8988T (cell line): ENCODE data around the gene EXOC1.
"Not testable (repeated sequence)": the region's sequence is repeated elsewhere in the genome, so short reads cannot be mapped to it uniquely, and the experiment has no call there.

Experiments used
- DNase-seq: peaks from one replicate; pipeline ENCODE4 v3.0.0; 2011

EXOC1 gene, protein sequence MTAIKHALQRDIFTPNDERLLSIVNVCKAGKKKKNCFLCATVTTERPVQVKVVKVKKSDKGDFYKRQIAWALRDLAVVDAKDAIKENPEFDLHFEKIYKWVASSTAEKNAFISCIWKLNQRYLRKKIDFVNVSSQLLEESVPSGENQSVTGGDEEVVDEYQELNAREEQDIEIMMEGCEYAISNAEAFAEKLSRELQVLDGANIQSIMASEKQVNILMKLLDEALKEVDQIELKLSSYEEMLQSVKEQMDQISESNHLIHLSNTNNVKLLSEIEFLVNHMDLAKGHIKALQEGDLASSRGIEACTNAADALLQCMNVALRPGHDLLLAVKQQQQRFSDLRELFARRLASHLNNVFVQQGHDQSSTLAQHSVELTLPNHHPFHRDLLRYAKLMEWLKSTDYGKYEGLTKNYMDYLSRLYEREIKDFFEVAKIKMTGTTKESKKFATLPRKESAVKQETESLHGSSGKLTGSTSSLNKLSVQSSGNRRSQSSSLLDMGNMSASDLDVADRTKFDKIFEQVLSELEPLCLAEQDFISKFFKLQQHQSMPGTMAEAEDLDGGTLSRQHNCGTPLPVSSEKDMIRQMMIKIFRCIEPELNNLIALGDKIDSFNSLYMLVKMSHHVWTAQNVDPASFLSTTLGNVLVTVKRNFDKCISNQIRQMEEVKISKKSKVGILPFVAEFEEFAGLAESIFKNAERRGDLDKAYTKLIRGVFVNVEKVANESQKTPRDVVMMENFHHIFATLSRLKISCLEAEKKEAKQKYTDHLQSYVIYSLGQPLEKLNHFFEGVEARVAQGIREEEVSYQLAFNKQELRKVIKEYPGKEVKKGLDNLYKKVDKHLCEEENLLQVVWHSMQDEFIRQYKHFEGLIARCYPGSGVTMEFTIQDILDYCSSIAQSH

DNA sequence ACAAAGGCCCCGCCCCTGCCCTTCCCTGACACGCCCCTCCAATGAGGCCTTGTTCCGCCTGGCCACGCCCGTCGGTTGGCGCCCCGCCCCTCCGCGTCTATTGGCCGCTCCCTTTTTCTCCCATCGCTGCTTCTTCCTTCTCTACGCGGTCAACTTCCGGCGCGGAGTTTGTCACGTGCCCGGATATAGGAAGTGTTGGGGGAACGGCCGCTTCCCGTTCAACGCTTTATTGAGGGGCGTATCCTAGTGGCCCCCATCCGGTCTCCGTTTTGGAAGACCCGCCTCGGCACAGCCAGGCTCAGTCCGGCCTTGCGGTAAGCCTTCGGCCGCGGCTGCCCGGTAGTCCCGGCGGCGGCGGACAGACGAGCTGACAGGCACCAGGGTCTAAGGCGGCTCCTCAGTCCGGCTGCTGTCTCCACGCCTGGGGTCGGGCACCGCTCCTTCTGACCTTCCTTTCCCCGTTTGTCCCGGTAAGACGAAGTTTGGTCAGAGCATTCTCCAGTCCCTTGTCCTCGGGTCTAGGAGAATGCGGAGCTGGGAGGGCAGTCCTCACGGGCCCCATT is at the start of gene EXOC1:
EXOC1 (plus strand) TSS at position 165 of the 563 bp plus-strand sequence. CDS start 4,676 bp downstream, outside the sequence.
- DNase-seq, result peak; percentile 46

DNA sequence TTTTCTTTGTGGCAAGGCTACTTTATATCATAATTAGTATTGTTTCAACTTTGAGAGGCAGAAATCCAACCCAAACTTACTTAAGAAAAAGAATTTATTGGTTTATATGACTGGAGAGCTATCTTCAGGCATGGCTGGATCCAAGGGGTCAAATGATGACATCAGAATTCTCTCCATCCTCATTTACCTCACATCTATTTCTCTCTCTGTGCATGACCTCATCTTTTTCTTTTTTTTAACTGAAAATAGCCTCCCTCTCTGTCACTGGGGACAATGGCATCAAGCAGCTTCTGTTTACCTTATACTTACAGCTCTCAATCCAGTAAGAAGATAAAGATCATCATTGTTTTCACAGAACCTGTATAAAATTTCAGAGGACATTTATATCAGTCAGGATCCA is 45.9 kb upstream of the EXOC1 start:
- DNase-seq, result no peak

DNA sequence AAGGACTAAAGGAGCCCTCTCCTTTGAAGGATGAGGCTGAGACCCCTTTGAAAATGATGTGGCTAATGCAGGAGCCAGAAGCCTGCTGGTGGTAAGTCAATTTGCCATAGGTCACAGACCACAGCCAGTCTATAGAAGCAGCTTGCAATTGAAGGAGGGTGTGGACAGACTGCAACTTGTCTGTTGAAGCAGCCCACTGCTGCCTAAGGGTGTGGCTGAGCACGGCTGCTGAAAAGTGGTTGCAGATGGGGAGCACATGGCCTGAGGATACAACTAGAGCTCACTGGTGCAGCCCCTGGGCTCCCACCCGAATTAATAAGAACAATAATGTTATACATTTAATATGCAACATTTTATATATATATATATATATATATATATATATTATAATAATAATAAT is 45.3 kb upstream of the EXOC1 start:
- no peak for DNase-seq

GRCh38 chr4:55808632-55809031 is 44.8 kb upstream of the EXOC1 start:
- DNase-seq, result no peak

GRCh38 chr4:55817691-55818090 is 35.8 kb upstream of the EXOC1 start:
- no peak for DNase-seq

- no peak for DNase-seq
Measured at GRCh38 chr4:55819634-55820033, 33.8 kb upstream of the EXOC1 start, which contains the start of gene EXOC1L. Gene EXOC1L, plus strand, starts transcription at chr4:55819790. Its CDS starts 237 bp downstream, at chr4:55820027.

GRCh38 chr4:55820279-55820678 is 33.2 kb upstream of the EXOC1 start:
- DNase-seq, result no peak

- DNase-seq, result no peak
Measured at GRCh38 chr4:55822329-55822728, 31.1 kb upstream of the EXOC1 start.

DNA sequence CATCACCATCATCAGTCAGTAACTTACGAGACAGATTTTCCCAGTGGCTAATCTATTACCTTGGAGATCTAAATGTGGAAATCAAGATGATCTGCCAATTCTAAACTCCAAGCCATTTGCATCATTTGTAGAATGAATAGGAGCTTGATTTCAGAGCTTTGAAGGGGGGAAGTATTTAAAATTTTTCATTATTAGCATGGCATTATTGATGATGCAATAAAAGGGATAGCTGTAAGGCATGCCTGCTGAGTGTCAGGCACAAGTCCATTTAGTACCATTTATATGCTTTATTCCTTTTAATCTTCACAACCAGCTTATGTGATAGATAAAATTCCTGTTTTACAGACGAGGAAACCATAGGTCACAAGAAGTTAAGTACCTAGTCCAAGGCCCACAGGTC is 28.6 kb upstream of the EXOC1 start:
- DNase-seq, result no peak

DNA sequence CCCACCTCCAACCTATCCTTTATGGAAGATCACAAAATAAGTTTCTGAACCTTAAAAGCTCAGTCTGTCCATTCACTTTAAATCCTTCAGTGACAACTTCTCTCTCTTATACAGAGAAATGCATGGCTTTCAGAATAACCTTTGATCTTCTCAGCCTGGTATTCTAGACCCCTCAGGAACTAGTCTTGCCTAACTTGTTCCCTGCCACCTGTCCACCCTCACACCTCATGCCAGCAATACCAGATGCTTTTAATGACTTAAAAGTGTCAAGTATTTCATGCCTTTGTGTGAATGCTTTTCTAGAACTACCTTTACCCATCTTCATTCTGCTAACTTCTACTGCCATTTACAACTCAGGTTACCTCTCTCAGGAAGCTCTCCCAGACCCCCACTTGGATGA is 26.5 kb upstream of the EXOC1 start:
- no peak for DNase-seq

- no peak for DNase-seq
Measured at GRCh38 chr4:55827582-55827981, 25.9 kb upstream of the EXOC1 start.

DNA sequence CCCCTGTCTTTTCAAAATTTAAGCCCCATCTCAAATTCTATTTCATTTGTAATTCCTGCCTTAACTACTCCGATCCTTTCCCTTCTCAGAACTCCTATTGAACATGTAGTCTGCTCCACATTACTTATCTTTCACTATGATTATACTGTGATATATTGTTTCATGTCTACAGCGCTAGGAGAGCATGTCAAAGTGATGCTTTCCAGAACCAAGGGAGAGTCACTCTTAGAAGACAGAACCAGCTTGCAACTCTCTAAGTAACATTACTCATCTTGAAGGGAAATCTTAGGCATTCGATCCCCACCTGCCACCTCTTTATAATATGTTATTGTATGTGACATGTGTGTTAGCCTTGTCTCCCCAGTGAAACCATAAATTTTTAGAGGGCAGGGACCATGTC is 23.4 kb upstream of the EXOC1 start:
- no peak for DNase-seq

GRCh38 chr4:55830716-55831115 is 22.7 kb upstream of the EXOC1 start:
- DNase-seq, result no peak

DNA sequence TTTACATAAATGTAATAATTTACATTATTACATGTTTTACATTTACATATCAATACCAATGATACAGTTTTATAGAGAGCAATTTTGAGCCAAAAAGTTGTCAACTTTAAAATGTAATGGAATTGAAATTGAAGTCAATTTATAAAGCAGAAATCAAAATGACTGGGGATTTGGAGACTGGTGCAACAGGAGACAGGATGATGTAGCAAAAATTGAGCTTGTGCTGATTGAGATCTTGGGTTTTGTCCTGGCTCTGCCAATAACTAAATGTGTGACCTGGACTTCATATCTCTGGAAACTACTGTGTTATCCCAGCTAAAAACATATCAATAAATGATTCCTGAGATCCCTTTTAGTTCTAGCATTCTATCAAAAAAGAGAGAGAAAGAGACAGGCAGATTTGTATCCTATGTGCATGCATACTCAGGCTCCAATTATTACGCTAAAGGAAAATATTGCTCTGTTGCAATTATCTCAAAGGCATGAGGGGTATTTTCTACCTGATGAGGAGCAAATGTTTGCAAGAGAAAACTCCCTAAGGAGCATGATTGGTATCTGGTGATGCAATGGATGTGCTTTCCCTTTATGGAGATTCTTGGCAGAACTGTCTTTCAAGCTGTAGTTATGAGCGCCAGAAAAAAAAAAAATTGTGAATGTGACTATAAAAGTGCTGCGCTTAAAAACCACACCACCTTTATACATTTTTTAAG is 19.2 kb upstream of the EXOC1 start:
- no peak for DNase-seq

DNA sequence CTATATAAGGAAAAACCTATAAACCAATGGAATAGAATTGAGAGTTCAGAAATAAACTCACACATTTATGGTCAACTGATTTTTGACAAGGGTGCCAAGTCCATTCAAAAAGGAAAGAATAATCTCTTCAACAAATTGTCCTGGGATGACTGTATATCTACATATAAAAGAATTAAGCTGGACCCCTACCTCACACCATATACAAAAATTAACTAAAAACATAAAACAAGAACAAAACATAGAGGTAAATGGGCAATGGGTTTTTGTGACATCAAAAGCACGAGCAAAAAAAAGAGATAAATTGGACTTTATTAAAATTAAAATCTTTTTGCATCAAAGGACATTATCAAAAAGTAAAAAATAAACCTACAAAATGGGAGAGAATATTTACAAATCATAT is 15.5 kb upstream of the EXOC1 start:
- DNase-seq, result no peak

GRCh38 chr4:55838356-55838755 is 15.1 kb upstream of the EXOC1 start:
- no peak for DNase-seq

GRCh38 chr4:55838952-55839351 is 14.5 kb upstream of the EXOC1 start:
- DNase-seq, result no peak

- no peak for DNase-seq
Measured at GRCh38 chr4:55840956-55841355, 12.5 kb upstream of the EXOC1 start.

- not testable (repeated sequence) for DNase-seq
Measured at GRCh38 chr4:55841373-55842239, 11.8 kb upstream of the EXOC1 start.

DNA sequence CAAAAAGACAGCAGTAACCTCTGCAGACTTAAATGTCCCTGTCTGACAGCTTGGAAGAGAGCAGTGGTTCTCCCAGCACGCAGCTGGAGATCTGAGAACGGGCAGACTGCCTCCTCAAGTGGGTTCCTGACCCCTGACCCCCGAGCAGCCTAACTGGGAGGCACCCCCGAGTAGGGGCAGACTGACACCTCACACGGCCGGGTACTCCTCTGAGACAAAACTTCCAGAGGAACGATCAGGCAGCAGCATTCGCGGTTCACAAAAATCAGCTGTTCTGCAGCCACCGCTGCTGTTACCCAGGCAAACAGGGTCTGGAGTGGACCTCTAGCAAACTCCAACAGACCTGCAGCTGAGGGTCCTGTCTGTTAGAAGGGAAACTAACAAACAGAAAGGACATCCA is 11.1 kb upstream of the EXOC1 start:
- not testable (repeated sequence) for DNase-seq

GRCh38 chr4:55849724-55850123 is 3.7 kb upstream of the EXOC1 start:
- no peak for DNase-seq

GRCh38 chr4:55851885-55852284 is 1.6 kb upstream of the EXOC1 start:
- no peak for DNase-seq
